Measurements from ENCODE around the gene ANGPTL8. TPM values are rescaled to one million over a fixed set of nuclear protein-coding genes. Genes with fewer than 3 reads are reported as not detected.
A peak's percentile ranks its signal among the peaks of the same experiment; 100 is the strongest.

Gene ANGPTL8
- polyA plus RNA-seq, 2 of the 4 experiments (the other 2 are of a cell fraction) = 0.12 TPM; not detected in 1

- no peak overlapping the region for H3K4me2 ChIP-seq
- H3K4me1 ChIP-seq = no peaks in the 10 kb centered on the region
- H3K27ac ChIP-seq = no peak overlapping the region
- FAIRE-seq (no peak), DNase-seq (ENCODE audit: low read depth in 1 of 2, low spot score in 1 of 2) (no peak), ATAC-seq (peak in 1 of 2 experiments; percentile 45; a peak in 2 of 6 replicates)
- POLR2A ChIA-PET = no interaction called here
- H3K4me3 ChIP-seq = no peak overlapping the region
- WGBS (ENCODE audit: missing lambda C conversion rate) = 81% methylated on average over 3 of the region's 5 CpGs
- TF ChIP-seq HMGXB4 (CRISPR knock-in tag; IDR thresholded peaks at IDR 0.05; ENCODE audit: borderline replicate concordance) (no peak), FOSL2 (IDR thresholded peaks at IDR 0.05) (no peak), FOSL2 (CRISPR knock-in tag; IDR thresholded peaks at IDR 0.05) (no peak), GATA3 (IDR thresholded peaks at IDR 0.05; ENCODE audit: borderline replicate concordance) (no peak), KDM1A (IDR thresholded peaks at IDR 0.05; ENCODE audit: low read depth) (no peak), NFE2L2 (conservative IDR thresholded peaks at IDR 0.05; ENCODE audit: low read length) (no peak)
- CTCF ChIA-PET = interaction anchor here (0.5 to 2.0 kb wide), 9 partner anchors 10 to 1322 kb away, joined by 3 to 8 read pairs (median 3); partner anchors contain the start of gene EPOR
- H3K9me3 ChIP-seq = no peaks in the 10 kb centered on the region
Measured at GRCh38 chr19:11254666-11255065, 15.2 kb downstream of the ANGPTL8 start.

DNA sequence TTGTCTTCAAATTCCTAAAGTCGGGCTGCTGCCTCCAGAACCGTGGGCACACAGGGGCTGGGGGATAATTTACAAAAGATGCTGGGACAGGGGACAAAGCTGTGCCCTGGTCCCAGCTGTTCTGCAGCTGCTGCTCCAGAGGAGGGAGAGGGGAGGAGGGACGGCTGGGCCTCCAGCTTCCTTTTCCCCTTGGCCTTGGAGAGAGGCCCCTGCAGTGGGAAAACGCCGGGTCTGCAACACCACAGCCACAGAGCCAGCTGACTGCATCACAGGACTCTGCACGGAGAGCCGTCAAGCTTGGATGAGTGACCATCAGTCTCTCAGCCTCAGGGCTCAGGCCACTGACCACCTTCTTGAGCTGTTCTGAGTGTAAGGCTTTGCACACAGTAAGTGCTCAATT is 16.8 kb downstream of the ANGPTL8 start:
- TF ChIP-seq HOXB5 (CRISPR knock-in tag; IDR thresholded peaks at IDR 0.05) = no peak
- TF ChIP-seq KDM5A (IDR thresholded peaks at IDR 0.05) = no peak
- TF ChIP-seq RCOR1 (IDR thresholded peaks at IDR 0.05; ENCODE audit: low read depth, low read length) = no peak
- no peak for TF ChIP-seq NPAS2 (CRISPR knock-in tag; IDR thresholded peaks at IDR 0.05; ENCODE audit: borderline replicate concordance)
- no peak for TF ChIP-seq ZNF302 (CRISPR knock-in tag; IDR thresholded peaks at IDR 0.05)
- TF ChIP-seq, protein P1, sequence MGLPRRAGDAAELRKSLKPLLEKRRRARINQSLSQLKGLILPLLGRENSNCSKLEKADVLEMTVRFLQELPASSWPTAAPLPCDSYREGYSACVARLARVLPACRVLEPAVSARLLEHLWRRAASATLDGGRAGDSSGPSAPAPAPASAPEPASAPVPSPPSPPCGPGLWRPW (IDR thresholded peaks at IDR 0.05) = no peak
- TF ChIP-seq RARB (CRISPR knock-in tag; IDR thresholded peaks at IDR 0.05) = no peak
- no peak for FAIRE-seq
- Histone ChIP-seq H3K4me2 (no peak overlapping the region), H3K4me3 (no peak overlapping the region), H3K9me3 (no peaks in the 10 kb centered on the region), H3K4me1 (no peaks in the 10 kb centered on the region), H3K27ac (no peak overlapping the region)
- DNase-seq (ENCODE audit: low read depth in 1 of 2, low spot score in 1 of 2) = no peak
- WGBS (ENCODE audit: missing lambda C conversion rate) = 57% methylated on average over 7 of the region's 7 CpGs
- ATAC-seq = no peak
- POLR2A ChIA-PET = no interaction called here
- CTCF ChIA-PET = interaction anchor here (1.3 to 2.0 kb wide), 3 partner anchors 13 to 38 kb away, joined by 3 to 8 read pairs (median 4); no protein-coding TSS in a partner anchor

- ATAC-seq = no peak
- 96% methylated on average over 3 of the region's 3 CpGs for WGBS (ENCODE audit: missing lambda C conversion rate)
- peak; percentile 82 for TF ChIP-seq MAFK (IDR thresholded peaks at IDR 0.05; ENCODE audit: partially characterized antibody)
- TF ChIP-seq EHF (CRISPR knock-in tag; IDR thresholded peaks at IDR 0.05) = no peak
- no peak for TF ChIP-seq REST (IDR thresholded peaks at IDR 0.05)
- TF ChIP-seq CHD4 (IDR thresholded peaks at IDR 0.05; ENCODE audit: borderline replicate concordance) = no peak
- no peak for TF ChIP-seq HMGXB4 (CRISPR knock-in tag; IDR thresholded peaks at IDR 0.05; ENCODE audit: borderline replicate concordance)
- no peak for TF ChIP-seq BHLHE40 (IDR thresholded peaks at IDR 0.05; ENCODE audit: low read depth, low read length)
- FAIRE-seq = no peak
- Histone ChIP-seq H3K4me3 (no peak overlapping the region), H3K4me2 (no peak overlapping the region), H3K27ac (no peak overlapping the region), H3K4me1 (peaks cover 7% of the 10 kb centered on the region; the same call in 2 of the 3 replicates), H3K9me3 (no peaks in the 10 kb centered on the region)
- ChIA-PET POLR2A (no interaction called here), CTCF (interaction anchor here (0.7 to 0.9 kb wide), 3 partner anchors 11 to 1467 kb away, joined by 3 to 4 read pairs (median 3); no protein-coding TSS in a partner anchor)
- DNase-seq (ENCODE audit: low read depth in 1 of 2, low spot score in 1 of 2) = no peak
Measured at GRCh38 chr19:11257846-11258380, 18.5 kb downstream of the ANGPTL8 start.

Measured in A549 (cell line).